ENCODE results near the gene OOSP4A.
"Not testable (repeated sequence)": the region's sequence is repeated elsewhere in the genome, so short reads cannot be mapped to it uniquely, and the experiment has no call there.

Gene OOSP4A

GRCh38 chr11:59981106-59981770, 17.4 kb downstream of the OOSP4A start:
- DNase-seq, result no peak

DNA sequence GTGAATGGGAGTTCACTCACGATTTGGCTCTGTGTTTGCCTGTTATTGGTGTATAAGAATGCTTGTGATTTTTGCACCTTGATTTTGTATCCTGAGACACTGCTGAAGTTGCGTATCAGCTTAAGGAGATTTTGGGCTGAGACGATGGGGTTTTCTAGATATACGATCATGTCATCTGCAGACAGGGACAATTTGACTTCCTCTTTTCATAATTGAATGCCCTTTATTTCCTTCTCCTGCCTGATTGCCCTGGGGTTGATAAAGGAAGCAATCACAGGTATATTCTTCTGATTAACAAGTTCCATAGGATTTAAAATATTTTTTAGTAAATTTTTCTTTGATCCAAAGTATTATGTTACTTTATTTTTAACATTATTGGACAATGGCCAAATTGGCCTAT, 18.2 kb downstream of the OOSP4A start:
- DNase-seq, result not testable (repeated sequence)

GRCh38 chr11:59983212-59983611, 19.4 kb downstream of the OOSP4A start:
- DNase-seq, result no peak

GRCh38 chr11:59984368-59984767, 20.5 kb downstream of the OOSP4A start:
- no peak for DNase-seq

GRCh38 chr11:59990421-59990820, 26.6 kb downstream of the OOSP4A start:
- no peak for DNase-seq

- no peak for DNase-seq
Observed at GRCh38 chr11:59992425-59992824, 28.6 kb downstream of the OOSP4A start.

GRCh38 chr11:59997800-59998199, 34.0 kb downstream of the OOSP4A start:
- DNase-seq, result no peak

GRCh38 chr11:59999691-60000090, 35.9 kb downstream of the OOSP4A start:
- no peak for DNase-seq

DNA sequence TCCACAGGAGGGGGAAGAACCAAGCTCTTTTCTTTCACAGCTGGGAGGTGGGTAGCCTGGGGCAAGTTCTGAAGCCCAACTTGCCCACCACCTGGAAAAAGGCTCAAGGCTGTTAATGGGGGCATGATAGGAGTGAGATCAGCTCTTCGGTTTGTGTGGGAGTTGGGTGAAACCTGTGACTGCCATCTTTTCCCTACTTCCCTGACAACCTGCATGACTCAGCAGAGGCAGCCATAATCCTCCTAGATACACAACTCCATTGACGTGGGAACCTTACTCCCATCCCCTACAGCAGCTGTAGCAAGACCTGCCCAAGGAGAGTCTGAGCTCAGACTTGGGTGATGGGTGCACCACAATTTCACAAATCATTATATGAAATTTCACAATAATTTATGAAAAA, 39.9 kb downstream of the OOSP4A start:
- no peak for DNase-seq

GRCh38 chr11:60005360-60005759, 41.5 kb downstream of the OOSP4A start:
- no peak for DNase-seq

DNA sequence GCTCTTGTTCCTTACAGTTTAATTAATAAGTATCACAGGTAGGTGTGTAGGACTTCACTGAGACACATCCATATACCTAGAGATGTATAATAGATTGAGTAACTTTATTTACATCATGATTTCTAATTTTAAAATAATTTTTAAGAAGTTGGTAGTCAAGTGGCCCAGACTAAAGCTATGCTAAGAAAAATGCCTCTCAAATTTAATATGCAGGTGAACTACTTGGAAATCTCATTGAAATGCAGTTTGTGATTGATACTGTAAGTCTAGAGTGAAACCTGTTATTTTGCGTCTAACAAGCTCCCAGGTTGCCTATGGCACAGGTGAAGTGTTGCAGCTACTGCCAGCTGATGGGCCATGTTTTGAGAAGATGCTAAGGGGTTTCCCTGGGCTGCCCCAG, 53.0 kb downstream of the OOSP4A start, which contains the start of gene OOSP4B:
OOSP4B (plus strand) TSS at position 301 of the 400 bp plus-strand sequence.
- no peak for DNase-seq

GRCh38 chr11:60018058-60018457, 54.2 kb downstream of the OOSP4A start:
- DNase-seq, result no peak

Measured in NCI-H2227 treated with DMSO at 0.1 percent for 48 hours (cell line).